ENCODE results near the gene BRF1. TPM values are rescaled to one million over a fixed set of nuclear protein-coding genes. Genes with fewer than 3 reads are reported as not detected.

The BRF1 gene
- total and polyA plus RNA-seq, 2 of the 13 experiments (the other 11 are each of a cell fraction or from before 2014, with no cell fraction given), result 5.1 to 11.0 TPM

GRCh38 chr14:105300542-105301102 is at the start of gene BRF1 (continued):
- 0 out of 2 replicates have a peak, but pooled peaks have one; percentile 22 for TF ChIP-seq ZNF687 (CRISPR knock-in tag; IDR thresholded peaks at IDR 0.05)
- TF ChIP-seq SPEN (CRISPR knock-in tag; IDR thresholded peaks at IDR 0.05; ENCODE audit: low read depth), result peak; percentile 71
- TF ChIP-seq ZNF784 (CRISPR knock-in tag; IDR thresholded peaks at IDR 0.05; ENCODE audit: borderline replicate concordance), result peak; percentile 9; the same call in 1 of the 2 replicates
- no peak for TF ChIP-seq RCOR2 (CRISPR knock-in tag; IDR thresholded peaks at IDR 0.05)
- TF ChIP-seq ZNF724P (CRISPR knock-in tag; IDR thresholded peaks at IDR 0.05; ENCODE audit: borderline replicate concordance), result 0 out of 2 replicates have a peak, but pooled peaks have one; percentile 21
- TF ChIP-seq ZNF563 (CRISPR knock-in tag; IDR thresholded peaks at IDR 0.05), result 0 out of 2 replicates have a peak, but pooled peaks have one; percentile 78
- TF ChIP-seq CHD2 (IDR thresholded peaks at IDR 0.05; ENCODE audit: low read depth, low read length), result peak; percentile 93
- 0 out of 2 replicates have a peak, but pooled peaks have one; percentile 16 for TF ChIP-seq KLF12 (CRISPR knock-in tag; IDR thresholded peaks at IDR 0.05; ENCODE audit: borderline replicate concordance)
- TF ChIP-seq ZIK1 (CRISPR knock-in tag; IDR thresholded peaks at IDR 0.05; ENCODE audit: borderline replicate concordance, low read depth), result peak; percentile 53; the same call in 1 of the 2 replicates
- 0 out of 2 replicates have a peak, but pooled peaks have one; percentile 13 for TF ChIP-seq ZNF773 (CRISPR knock-in tag; IDR thresholded peaks at IDR 0.05; ENCODE audit: borderline replicate concordance)
- TF ChIP-seq IRF9 (CRISPR knock-in tag; IDR thresholded peaks at IDR 0.05; ENCODE audit: borderline replicate concordance), result no peak
- peak; percentile 55 for TF ChIP-seq AGO2 (optimal IDR thresholded peaks at IDR 0.05; ENCODE audit: low read depth, low read length)
- TF ChIP-seq ZNF597 (CRISPR knock-in tag; IDR thresholded peaks at IDR 0.05), result no peak
- TF ChIP-seq ZNF556 (CRISPR knock-in tag; IDR thresholded peaks at IDR 0.05; ENCODE audit: borderline replicate concordance), result peak; percentile 73; the same call in 1 of the 2 replicates
- 0 out of 2 replicates have a peak, but pooled peaks have one; percentile 81 for TF ChIP-seq PAX8 (CRISPR knock-in tag; IDR thresholded peaks at IDR 0.05; ENCODE audit: borderline replicate concordance)
- no peak for TF ChIP-seq MAZ (IDR thresholded peaks at IDR 0.05; ENCODE audit: borderline replicate concordance, low read depth, low read length)
- TF ChIP-seq MAZ (CRISPR knock-in tag; IDR thresholded peaks at IDR 0.05; ENCODE audit: low read depth), result 0 out of 2 replicates have a peak, but pooled peaks have one; percentile 32

Data from HepG2 (cell line).